SJCRH30 (cell line): Measurements from ENCODE around the gene LACTB. TPM values are rescaled to one million over a fixed set of nuclear protein-coding genes. Genes with fewer than 3 reads are reported as not detected.

ENCODE experiments used
- DNase-seq, 2 experiments: peaks; one replicate each; pipeline ENCODE4 v3.0.0-alpha.2; 2015 to 2020
- H3K27ac ChIP-seq: fragments of 250-450 bp; sonication (Bioruptor Pico); 2 replicates; pipeline ENCODE4 v1.5.1; 2020; ENCODE audit warnings: mild to moderate bottlenecking, moderate library complexity
- H3K27me3 ChIP-seq: fragments of 250-450 bp; sonication (Bioruptor Pico); 2 replicates; pipeline ENCODE4 v1.5.1; 2020; ENCODE audit warnings: mild to moderate bottlenecking, moderate library complexity
- H3K36me3 ChIP-seq: fragments of 250-450 bp; sonication (Bioruptor Pico); 2 replicates; pipeline ENCODE4 v1.5.1; 2020; ENCODE audit warnings: mild to moderate bottlenecking, moderate library complexity
- H3K4me1 ChIP-seq: fragments of 250-450 bp; sonication (Bioruptor Pico); 2 replicates; pipeline ENCODE4 v1.5.1; 2020; ENCODE audit warnings: mild to moderate bottlenecking, moderate library complexity
- H3K4me3 ChIP-seq: fragments of 250-450 bp; sonication (Bioruptor Pico); 2 replicates; pipeline ENCODE4 v1.5.1; 2020; ENCODE audit warnings: mild to moderate bottlenecking, moderate library complexity
- H3K9me3 ChIP-seq: fragments of 250-450 bp; sonication (Bioruptor Pico); replicated peaks from 2 replicates; pipeline ENCODE4 v1.5.1; 2020; ENCODE audit warnings: mild to moderate bottlenecking, moderate library complexity
- total RNA-seq: library from RNA; depleted of rRNA; stranded (reverse); fragments of >200 nt; shearing (Covaris generic); gene quantifications from 2 replicates; pipeline ENCODE4 v1.2.3, GENCODE V29; 2014

The LACTB gene
- total RNA-seq, 1 experiment from 2014 or later: 12.9 TPM

- Histone ChIP-seq H3K36me3 (peaks cover 7% of the 10 kb centered on the region; the same call in 1 of the 2 replicates), H3K27ac (no peak overlapping the region), H3K9me3 (no peaks in the 10 kb centered on the region), H3K27me3 (no peaks in the 10 kb centered on the region), H3K4me1 (no peaks in the 10 kb centered on the region), H3K4me3 (no peak overlapping the region)
- no peak for DNase-seq
These were observed 12.1 kb downstream of the LACTB start for GRCh38 chr15:63133786-63134185.

- no peak for DNase-seq
- H3K9me3 ChIP-seq: no peaks in the 10 kb centered on the region
- H3K4me1 ChIP-seq: no peaks in the 10 kb centered on the region
- H3K27me3 ChIP-seq: no peaks in the 10 kb centered on the region
- H3K36me3 ChIP-seq: peaks cover 6% of the 10 kb centered on the region; the same call in 1 of the 2 replicates
- no peak overlapping the region for H3K4me3 ChIP-seq
- no peak overlapping the region for H3K27ac ChIP-seq
These were observed 12.8 kb downstream of the LACTB start for GRCh38 chr15:63134245-63134985.

- no peak overlapping the region for H3K27ac ChIP-seq
- H3K36me3 ChIP-seq: no peaks in the 10 kb centered on the region; the same call in 1 of the 2 replicates
- H3K9me3 ChIP-seq: no peaks in the 10 kb centered on the region
- H3K4me3 ChIP-seq: no peak overlapping the region
- no peaks in the 10 kb centered on the region for H3K4me1 ChIP-seq
- no peak for DNase-seq
- H3K27me3 ChIP-seq: no peaks in the 10 kb centered on the region
These were observed 13.6 kb downstream of the LACTB start for GRCh38 chr15:63135281-63135680.

- no peak for DNase-seq
- Histone ChIP-seq H3K9me3 (no peaks in the 10 kb centered on the region), H3K27ac (no peak overlapping the region), H3K4me1 (no peaks in the 10 kb centered on the region), H3K27me3 (no peaks in the 10 kb centered on the region), H3K36me3 (no peaks in the 10 kb centered on the region), H3K4me3 (no peak overlapping the region)
These were observed 14.1 kb downstream of the LACTB start for GRCh38 chr15:63135804-63136203.

GRCh38 chr15:63136742-63137141 lies 15.1 kb downstream of the LACTB start:
- no peaks in the 10 kb centered on the region for H3K36me3 ChIP-seq
- no peak overlapping the region for H3K4me3 ChIP-seq
- no peaks in the 10 kb centered on the region for H3K4me1 ChIP-seq
- no peak overlapping the region for H3K27ac ChIP-seq
- no peaks in the 10 kb centered on the region for H3K9me3 ChIP-seq
- no peak for DNase-seq
- H3K27me3 ChIP-seq: no peaks in the 10 kb centered on the region

GRCh38 chr15:63140936-63141335 lies 19.3 kb downstream of the LACTB start:
- no peak for DNase-seq
- Histone ChIP-seq H3K4me3 (no peak overlapping the region), H3K36me3 (no peaks in the 10 kb centered on the region), H3K4me1 (no peaks in the 10 kb centered on the region), H3K9me3 (no peaks in the 10 kb centered on the region), H3K27ac (no peak overlapping the region), H3K27me3 (no peaks in the 10 kb centered on the region)

GRCh38 chr15:63145426-63145825 lies 23.8 kb downstream of the LACTB start:
- no peaks in the 10 kb centered on the region for H3K27me3 ChIP-seq
- H3K4me1 ChIP-seq: no peaks in the 10 kb centered on the region
- H3K36me3 ChIP-seq: peaks cover 7% of the 10 kb centered on the region
- H3K4me3 ChIP-seq: no peak overlapping the region
- no peaks in the 10 kb centered on the region for H3K9me3 ChIP-seq
- no peak overlapping the region for H3K27ac ChIP-seq
- DNase-seq: no peak

- no peak for DNase-seq
- no peaks in the 10 kb centered on the region for H3K9me3 ChIP-seq
- no peak overlapping the region for H3K27ac ChIP-seq
- H3K27me3 ChIP-seq: no peaks in the 10 kb centered on the region
- no peaks in the 10 kb centered on the region for H3K4me1 ChIP-seq
- H3K36me3 ChIP-seq: peaks cover 7% of the 10 kb centered on the region
- no peak overlapping the region for H3K4me3 ChIP-seq
These were observed 25.0 kb downstream of the LACTB start for GRCh38 chr15:63146684-63147083.

- no peaks in the 10 kb centered on the region for H3K4me1 ChIP-seq
- no peak for DNase-seq
- H3K36me3 ChIP-seq: peaks cover 16% of the 10 kb centered on the region
- no peaks in the 10 kb centered on the region for H3K27me3 ChIP-seq
- H3K9me3 ChIP-seq: no peaks in the 10 kb centered on the region
- H3K4me3 ChIP-seq: no peak overlapping the region
- no peak overlapping the region for H3K27ac ChIP-seq
These were observed 30.0 kb downstream of the LACTB start for GRCh38 chr15:63151665-63152064.

- Histone ChIP-seq H3K27ac (peak overlapping the region; percentile 89), H3K4me1 (no peaks in the 10 kb centered on the region), H3K9me3 (no peaks in the 10 kb centered on the region), H3K27me3 (no peaks in the 10 kb centered on the region), H3K4me3 (peak overlapping the region; percentile 68), H3K36me3 (peaks cover 9% of the 10 kb centered on the region)
- DNase-seq: peak in 1 of 2 experiments; percentile 62
These were observed 33.8 kb downstream of the LACTB start for GRCh38 chr15:63155486-63155885.

- H3K4me1 ChIP-seq: no peaks in the 10 kb centered on the region
- no peaks in the 10 kb centered on the region for H3K27me3 ChIP-seq
- H3K4me3 ChIP-seq: peak overlapping the region; percentile 68
- no peaks in the 10 kb centered on the region for H3K9me3 ChIP-seq
- H3K36me3 ChIP-seq: peaks cover 9% of the 10 kb centered on the region
- peak overlapping the region; percentile 89 for H3K27ac ChIP-seq
- peak in 1 of 2 experiments; percentile 44 for DNase-seq
These were observed 34.5 kb downstream of the LACTB start for GRCh38 chr15:63156086-63156710.

- Histone ChIP-seq H3K36me3 (peaks cover 9% of the 10 kb centered on the region), H3K9me3 (no peaks in the 10 kb centered on the region), H3K4me3 (peak overlapping the region; percentile 68), H3K27me3 (no peaks in the 10 kb centered on the region), H3K4me1 (no peaks in the 10 kb centered on the region), H3K27ac (peak overlapping the region; percentile 89)
- DNase-seq: peak; percentile 66 to 77
These were observed 35.1 kb downstream of the LACTB start for GRCh38 chr15:63156755-63157117.

GRCh38 chr15:63157118-63157843 lies 35.6 kb downstream of the LACTB start, which contains the start of gene RPS27L:
Gene RPS27L (minus strand): TSS chr15:63157477. CDS start chr15:63157405, 72 bp downstream.
- peak within 1 kb of the TSS; percentile 89 for H3K27ac ChIP-seq
- DNase-seq: peak; percentile 96 to 97
- no peaks in the 10 kb centered on the region for H3K9me3 ChIP-seq
- peak within 1 kb of the TSS; percentile 68 for H3K4me3 ChIP-seq
- no peaks in the 10 kb centered on the region for H3K4me1 ChIP-seq
- H3K27me3 ChIP-seq: no peaks in the 10 kb centered on the region
- H3K36me3 ChIP-seq: peaks cover 9% of the 10 kb centered on the region

- DNase-seq: peak; percentile 82 to 84
- Histone ChIP-seq H3K27me3 (no peaks in the 10 kb centered on the region), H3K4me3 (peak overlapping the region; percentile 68), H3K4me1 (no peaks in the 10 kb centered on the region), H3K27ac (peak overlapping the region; percentile 89), H3K9me3 (no peaks in the 10 kb centered on the region), H3K36me3 (peaks cover 9% of the 10 kb centered on the region)
These were observed 36.3 kb downstream of the LACTB start for GRCh38 chr15:63157891-63158431.

GRCh38 chr15:63160638-63161037 lies 39.0 kb downstream of the LACTB start:
- Histone ChIP-seq H3K4me3 (no peak overlapping the region), H3K27me3 (no peaks in the 10 kb centered on the region), H3K4me1 (no peaks in the 10 kb centered on the region), H3K9me3 (no peaks in the 10 kb centered on the region), H3K27ac (no peak overlapping the region), H3K36me3 (no peaks in the 10 kb centered on the region)
- no peak for DNase-seq
